RWPE1 (cell line): ENCODE results near the gene BBS2.

Source experiments
- CTCF ChIA-PET: fragments of 350-600 bp; sonication (Branson Sonifier 250); formaldehyde crosslinking; extraction: SDS; loops from one replicate; lab custom pipeline; 2021; lab: Yijun Ruan, JAX
- POLR2A ChIA-PET: fragments of 400-600 bp; formaldehyde crosslinking; extraction: SDS; loops from one replicate; lab custom pipeline; 2020; ENCODE audit warnings: antibody characterized with exemption; ENCODE audit not compliant: low non-redundant PET; lab: Yijun Ruan, JAX
- DNase-seq: peaks from one replicate; pipeline ENCODE4 v3.0.0; 2012; ENCODE audit warnings: low spot score
- H3K27ac ChIP-seq: fragments of 450-650 bp; 2 replicates; pipeline ENCODE4 v1.5.1; 2017
- TF ChIP-seq, protein P1 (sequence below): fragments of 450-650 bp; conservative IDR thresholded peaks from 2 replicates; pipeline ENCODE4 v1.5.1; 2017; ENCODE audit warnings: low read depth, mild to moderate bottlenecking

BBS2 gene

DNA sequence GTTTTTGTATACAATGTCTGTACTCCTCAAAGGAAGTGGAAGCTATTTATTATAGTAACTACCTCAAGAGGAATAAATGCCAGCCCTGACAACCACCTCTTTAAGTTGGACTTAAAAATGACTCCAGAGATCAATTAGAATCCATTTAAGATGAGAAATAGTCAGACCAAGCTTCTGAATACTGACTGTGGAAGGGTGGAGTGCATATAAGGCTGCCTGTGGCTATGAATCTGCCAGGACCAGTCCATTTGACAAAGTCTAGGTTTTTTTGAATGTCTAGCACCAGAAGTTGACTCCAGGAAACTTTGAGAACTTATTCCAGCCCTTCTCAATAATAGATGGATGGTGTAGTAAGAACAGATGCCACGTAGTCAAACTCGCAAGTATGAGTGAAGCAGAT lies 53.5 kb downstream of the BBS2 start:
- H3K27ac ChIP-seq, result no peak overlapping the region
- CTCF ChIA-PET, result interaction anchor here (0.8 kb wide), 2 partner anchors 13 to 14 kb away, joined by 3 read pairs; no protein-coding TSS in a partner anchor
- TF ChIP-seq, protein P1, sequence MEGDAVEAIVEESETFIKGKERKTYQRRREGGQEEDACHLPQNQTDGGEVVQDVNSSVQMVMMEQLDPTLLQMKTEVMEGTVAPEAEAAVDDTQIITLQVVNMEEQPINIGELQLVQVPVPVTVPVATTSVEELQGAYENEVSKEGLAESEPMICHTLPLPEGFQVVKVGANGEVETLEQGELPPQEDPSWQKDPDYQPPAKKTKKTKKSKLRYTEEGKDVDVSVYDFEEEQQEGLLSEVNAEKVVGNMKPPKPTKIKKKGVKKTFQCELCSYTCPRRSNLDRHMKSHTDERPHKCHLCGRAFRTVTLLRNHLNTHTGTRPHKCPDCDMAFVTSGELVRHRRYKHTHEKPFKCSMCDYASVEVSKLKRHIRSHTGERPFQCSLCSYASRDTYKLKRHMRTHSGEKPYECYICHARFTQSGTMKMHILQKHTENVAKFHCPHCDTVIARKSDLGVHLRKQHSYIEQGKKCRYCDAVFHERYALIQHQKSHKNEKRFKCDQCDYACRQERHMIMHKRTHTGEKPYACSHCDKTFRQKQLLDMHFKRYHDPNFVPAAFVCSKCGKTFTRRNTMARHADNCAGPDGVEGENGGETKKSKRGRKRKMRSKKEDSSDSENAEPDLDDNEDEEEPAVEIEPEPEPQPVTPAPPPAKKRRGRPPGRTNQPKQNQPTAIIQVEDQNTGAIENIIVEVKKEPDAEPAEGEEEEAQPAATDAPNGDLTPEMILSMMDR, result no peak
- POLR2A ChIA-PET, result no interaction called here
- no peak for DNase-seq

DNA sequence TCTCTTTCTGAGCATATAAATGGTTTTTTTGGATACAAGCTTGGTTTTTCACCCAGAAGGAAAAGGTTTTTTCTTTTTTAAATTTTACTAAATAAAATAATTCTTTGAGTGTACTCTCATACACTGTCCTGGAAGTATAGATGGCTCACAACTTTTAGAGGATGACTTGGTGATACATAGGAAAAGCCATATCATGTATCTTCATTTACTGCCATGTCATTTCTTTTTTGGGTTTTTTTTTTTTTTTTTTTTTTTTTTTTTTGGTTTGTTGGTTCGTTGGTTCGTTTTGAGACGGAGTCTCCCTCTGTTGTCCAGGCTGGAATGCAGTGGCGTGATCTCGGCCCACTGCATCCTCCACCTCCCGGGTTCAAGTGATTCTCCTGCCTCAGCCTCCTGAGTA lies 56.7 kb downstream of the BBS2 start:
- POLR2A ChIA-PET, result no interaction called here
- TF ChIP-seq, protein P1, result no peak
- CTCF ChIA-PET, result interaction anchor here (0.7 kb wide), 2 partner anchors 72 to 103 kb away, joined by 4 to 5 read pairs; no protein-coding TSS in a partner anchor

DNA sequence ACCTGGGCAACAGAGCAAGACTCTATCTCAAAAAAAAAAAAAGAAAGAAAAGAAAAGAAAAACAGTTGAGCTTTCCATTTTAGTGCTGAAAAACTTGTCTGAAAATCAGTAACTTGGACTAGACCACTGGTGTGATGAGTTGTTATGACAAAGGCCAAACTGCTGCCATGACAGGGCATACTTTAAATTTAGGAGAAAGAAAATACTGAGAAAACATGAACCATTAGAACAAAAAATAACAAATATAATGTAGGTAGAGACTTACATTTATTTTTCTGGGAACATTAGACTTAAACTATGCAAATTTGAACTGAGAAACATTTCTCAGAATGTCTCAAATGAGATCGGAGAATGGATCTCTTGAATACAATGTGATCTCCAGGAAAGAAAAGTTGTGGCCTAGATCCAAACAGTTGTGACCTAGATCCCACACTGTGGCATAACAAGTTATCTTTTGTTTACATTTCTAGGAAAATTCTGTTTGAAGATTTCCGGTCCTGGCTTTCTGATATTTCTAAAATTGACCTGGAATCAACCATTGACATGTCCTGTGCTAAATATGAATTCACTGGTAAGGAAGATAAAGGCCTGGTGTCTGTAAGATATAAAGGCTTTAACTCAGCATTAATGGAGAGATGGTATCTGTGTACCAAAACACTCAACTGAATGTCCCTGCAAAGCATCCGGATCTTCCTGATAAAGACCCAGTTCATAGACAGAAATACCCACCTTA lies 57.6 kb downstream of the BBS2 start:
- no peak for DNase-seq
- POLR2A ChIA-PET, result no interaction called here

More for the DNA sequence above, 56.7 kb downstream of the BBS2 start:
- DNase-seq, result no peak
- no peak overlapping the region for H3K27ac ChIP-seq

DNA sequence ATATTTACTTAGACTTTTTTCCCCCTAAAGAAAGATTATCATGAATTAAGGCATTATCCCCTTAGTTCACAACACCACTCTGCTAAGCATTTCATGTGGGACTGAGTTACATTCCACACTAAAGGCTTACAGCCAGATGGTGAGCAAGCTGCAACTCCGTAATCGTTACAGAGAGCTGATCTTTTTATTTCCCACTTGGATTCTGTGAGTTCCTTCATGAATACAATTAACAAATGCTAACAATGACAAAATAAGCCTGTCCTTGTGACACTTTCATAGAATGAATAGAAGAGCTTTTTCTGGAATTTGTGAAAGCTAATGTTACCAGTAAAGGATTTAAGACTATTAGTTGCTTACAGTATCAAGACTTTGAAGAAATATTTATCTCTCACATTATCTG lies 59.7 kb downstream of the BBS2 start:
- no peak for DNase-seq
- TF ChIP-seq, protein P1, result no peak
- POLR2A ChIA-PET, result no interaction called here
- CTCF ChIA-PET, result no interaction called here
- no peak overlapping the region for H3K27ac ChIP-seq

More for the DNA sequence above, 57.6 kb downstream of the BBS2 start:
- TF ChIP-seq, protein P1, result no peak
- CTCF ChIA-PET, result no interaction called here
- H3K27ac ChIP-seq, result no peak overlapping the region

DNA sequence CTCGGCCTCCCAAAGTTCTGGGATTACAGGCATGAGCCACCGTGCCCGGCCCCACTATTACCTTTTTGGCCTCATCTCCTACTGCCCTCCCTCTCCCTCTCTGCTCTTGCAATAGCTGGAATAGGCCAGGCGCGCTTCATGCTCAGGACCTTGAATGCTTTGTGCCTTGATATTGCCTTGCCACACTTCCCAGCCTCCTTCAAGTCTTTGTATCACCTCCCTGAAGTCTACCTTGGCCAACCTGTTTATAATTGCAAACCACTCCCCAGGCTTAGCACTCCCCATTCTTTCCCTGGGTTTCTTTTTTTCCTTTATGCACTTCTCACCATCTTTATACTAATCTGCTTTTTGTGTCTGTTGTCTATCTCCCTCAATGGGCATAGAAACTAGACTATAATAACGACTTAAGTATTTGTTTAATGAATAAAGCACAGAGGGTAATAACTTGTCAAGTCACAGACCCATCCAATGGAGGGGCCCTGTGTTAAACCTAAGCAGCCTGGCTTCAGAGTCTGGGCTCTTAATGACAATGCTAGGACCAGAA lies 61.8 kb downstream of the BBS2 start:
- CTCF ChIA-PET, result no interaction called here
- POLR2A ChIA-PET, result no interaction called here
- TF ChIP-seq, protein P1, result no peak
- H3K27ac ChIP-seq, result no peak overlapping the region
- DNase-seq, result no peak

DNA sequence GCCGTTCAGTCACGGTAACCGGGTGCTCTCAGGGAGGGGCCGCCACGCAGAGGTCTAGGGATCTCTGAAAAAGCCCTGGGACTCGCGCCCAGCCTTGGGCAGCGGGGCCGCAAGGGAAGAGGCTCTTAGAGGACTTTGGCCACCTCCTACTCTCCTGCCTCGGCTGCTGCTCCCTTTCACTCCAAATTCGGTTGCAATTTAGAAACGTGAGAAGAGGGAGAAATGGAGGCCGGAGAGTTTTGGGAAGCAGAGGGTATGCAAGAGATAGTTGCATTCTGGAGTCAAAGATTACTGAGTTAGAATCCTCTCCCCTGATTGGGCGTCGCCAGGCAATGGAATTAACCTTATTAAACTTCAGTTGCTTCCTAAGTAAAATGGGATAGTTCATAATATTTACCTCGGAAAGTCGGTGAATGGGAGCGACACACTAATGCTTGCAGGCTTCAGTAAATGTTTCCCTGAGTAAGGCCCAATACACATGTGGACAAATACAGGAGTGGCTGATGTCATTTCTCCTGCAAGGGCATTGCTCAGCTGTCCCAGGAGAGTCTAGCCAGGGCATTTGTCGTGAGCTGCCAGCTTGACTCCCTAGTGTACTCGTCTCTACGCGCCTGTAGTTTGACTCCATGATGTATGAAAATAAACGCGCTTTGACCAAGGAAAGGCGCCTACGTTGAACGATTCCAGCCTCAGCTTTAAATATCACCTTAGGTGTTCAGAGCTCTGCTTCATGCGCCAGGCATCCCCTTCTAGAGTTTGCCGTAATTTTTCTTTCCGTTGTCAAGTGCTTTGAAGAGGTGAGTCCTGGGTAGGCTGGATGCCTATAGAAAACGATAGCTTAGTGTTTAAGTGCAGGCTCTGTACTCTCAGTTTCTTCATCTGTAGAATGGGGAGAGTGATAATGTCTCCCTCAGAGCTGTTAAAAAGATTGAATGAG lies 67.8 kb downstream of the BBS2 start:
- POLR2A ChIA-PET, result no interaction called here
- TF ChIP-seq, protein P1, result no peak
- peak; percentile 69 for DNase-seq
- H3K27ac ChIP-seq, result peak overlapping the region; percentile 86
- CTCF ChIA-PET, result interaction anchor here (0.6 to 0.9 kb wide), 3 partner anchors 14 to 250 kb away, joined by 3 to 5 read pairs (median 4); no protein-coding TSS in a partner anchor
